GM12872 (cell line): ENCODE results near the gene CFAP73.

Experiments
- TF ChIP-seq, protein P1 (sequence below): IDR thresholded peaks from 3 replicates; pipeline ENCODE4 v1.5.1; 2011; ENCODE audit warnings: low read depth, mild to moderate bottlenecking, low read length, moderate library complexity; ENCODE audit not compliant: insufficient read depth

CFAP73 gene

DNA sequence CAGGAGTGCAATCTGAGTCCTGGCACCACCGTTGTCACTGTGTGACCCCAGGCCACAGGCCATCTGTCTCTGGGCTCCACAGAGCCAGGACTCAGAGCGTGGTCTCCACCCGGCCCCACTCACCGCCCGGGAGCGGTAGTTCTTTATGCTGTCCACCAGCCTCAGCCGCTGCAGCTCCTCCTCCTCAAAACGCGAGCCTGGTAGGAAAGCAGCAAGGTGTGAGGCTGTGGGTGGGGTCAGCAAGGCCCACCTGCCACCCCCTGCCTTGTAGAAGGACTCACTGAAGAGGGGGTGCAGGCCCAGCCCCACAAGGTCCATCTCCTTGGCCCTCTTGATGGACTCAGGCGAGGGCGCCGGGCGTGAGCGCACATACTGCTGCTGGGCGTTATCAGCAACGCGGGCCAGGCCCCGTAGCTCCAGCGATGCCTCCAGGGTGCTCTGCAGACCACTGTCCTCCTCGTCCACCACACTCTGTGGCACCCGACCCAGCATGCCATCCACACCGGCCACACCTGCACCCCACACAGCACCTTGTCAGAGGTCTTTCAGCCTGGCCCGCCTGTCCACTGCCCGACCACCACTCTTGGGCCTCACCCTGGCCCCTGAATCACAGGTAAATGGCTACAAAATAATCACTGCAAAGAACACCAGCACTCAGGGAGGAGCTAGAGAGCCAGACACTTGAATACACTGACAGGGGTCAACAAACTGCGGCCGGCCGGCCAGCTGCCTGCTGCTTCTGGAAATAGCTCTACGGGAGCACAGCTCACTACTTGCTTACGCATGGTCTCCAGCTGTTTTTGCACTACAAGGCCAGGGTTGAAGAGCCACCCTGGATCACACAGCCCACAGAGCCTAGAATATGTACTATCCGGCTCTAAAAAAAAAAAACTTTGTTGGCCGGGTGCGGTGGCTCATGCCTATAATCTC, 16.3 kb downstream of the CFAP73 start:
- TF ChIP-seq, protein P1, sequence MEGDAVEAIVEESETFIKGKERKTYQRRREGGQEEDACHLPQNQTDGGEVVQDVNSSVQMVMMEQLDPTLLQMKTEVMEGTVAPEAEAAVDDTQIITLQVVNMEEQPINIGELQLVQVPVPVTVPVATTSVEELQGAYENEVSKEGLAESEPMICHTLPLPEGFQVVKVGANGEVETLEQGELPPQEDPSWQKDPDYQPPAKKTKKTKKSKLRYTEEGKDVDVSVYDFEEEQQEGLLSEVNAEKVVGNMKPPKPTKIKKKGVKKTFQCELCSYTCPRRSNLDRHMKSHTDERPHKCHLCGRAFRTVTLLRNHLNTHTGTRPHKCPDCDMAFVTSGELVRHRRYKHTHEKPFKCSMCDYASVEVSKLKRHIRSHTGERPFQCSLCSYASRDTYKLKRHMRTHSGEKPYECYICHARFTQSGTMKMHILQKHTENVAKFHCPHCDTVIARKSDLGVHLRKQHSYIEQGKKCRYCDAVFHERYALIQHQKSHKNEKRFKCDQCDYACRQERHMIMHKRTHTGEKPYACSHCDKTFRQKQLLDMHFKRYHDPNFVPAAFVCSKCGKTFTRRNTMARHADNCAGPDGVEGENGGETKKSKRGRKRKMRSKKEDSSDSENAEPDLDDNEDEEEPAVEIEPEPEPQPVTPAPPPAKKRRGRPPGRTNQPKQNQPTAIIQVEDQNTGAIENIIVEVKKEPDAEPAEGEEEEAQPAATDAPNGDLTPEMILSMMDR: no peak

DNA sequence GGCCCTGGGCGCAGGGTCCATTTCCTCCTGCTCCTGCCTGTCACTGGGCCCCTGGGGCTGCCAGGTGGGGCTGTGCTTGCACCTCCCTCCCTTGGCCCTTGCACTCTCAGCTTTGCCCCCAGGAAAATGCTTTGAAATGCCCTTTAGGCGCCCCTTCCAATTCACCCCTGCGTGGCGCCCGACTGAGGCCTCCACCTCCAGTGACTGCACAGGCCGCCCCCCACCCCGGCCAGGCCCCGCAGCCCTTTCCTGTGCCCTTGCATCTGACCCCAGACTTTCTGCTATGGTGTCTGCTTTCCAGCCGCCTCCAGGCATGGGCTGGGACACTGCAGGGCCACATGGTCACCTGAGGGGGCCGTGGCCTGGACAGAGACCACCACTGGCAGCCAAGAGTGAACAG, 18.3 kb downstream of the CFAP73 start:
- TF ChIP-seq, protein P1: no peak

DNA sequence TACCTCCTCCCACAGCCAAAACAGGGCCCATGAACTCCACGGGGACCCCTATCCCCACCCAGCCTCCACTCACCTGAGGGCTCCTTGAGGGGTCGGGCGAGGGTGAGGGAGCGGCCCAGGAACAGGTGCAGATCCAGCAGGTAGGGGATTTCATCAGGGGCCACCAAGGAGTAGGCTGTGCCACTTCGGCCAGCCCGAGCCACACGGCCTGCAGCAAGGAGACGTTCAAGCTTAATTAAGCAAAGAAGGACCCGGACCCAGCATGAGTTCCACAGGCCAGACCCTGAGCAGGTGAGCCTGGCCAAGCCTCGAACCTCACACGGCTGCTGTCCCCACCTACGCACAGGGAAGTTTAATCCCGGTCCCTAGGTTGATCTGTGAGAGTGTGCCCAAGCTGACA, 20.2 kb downstream of the CFAP73 start:
- TF ChIP-seq, protein P1: no peak

DNA sequence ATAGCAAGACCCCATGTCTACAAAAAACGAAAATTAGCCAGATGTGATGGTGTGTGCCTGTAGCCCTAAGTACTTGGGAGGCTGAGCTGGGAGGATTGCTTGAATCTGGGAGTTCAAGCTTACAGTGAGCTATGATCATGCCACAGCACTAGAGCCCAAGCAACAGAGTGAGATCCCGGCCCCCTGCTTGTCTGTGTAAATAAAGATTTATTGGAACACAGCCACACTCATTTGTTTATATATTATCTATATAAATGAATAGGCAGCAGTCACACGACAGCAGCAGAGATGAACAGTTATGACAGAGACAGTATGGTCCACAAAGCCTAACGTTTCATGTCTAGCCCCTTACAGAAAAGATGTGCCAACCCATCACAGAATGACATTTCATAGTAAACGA, 20.9 kb downstream of the CFAP73 start:
- TF ChIP-seq, protein P1: no peak

DNA sequence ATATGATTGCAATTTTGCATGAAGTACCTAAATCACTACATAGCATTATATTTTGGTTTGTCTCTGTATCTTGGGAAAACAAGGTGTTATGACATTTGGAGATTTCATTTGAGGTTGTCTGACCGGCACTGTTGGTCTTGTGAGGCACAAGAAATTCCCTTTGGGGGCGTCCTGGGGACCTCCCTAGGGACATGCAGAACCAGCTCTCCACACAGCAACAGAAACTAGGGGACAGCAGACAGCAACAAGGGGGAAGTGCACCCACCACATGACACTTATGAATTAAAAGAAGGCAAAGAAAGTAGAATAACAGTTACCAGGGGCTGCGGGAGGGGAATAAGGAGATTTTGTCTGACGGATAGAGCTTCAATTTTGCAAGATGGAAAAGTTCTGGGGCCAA, 21.4 kb downstream of the CFAP73 start:
- TF ChIP-seq, protein P1: no peak

DNA sequence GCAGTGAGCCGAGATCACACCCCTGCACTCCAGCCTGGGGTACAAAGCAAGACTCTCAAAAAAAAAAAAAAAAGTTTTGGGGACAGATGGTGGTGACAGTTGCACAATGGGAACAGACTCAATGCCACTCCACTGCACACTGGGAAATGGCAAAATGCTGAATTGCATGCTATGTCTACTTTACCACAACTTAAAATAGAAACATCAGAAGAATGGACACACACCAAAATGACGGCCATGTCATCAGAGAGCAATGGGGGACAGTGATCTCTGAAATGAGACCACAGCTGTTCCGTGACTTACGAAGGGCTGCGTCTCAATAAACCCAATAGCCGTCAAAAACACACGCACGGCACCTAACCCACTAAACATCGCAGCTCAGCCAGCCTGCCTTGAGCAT, 22.0 kb downstream of the CFAP73 start:
- TF ChIP-seq, protein P1: no peak

DNA sequence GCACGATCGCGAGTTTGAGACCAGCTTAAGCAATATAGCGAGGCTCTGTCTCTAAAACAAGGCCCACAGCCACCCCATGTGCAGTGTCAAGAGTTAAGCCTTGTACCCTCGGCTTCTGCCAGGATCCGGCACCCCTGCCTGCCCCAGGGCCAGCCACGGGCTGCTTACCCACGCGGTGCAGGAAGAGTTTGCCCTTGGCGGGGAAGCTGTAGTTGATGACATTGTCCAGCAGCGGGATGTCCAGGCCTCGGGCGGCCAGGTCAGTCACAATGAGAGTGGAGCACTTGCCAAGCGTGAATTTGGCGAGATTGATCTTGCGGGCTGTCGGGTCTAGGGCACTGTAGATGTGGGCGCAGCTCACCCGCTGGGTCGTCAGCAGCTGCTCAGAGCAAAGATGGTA, 22.7 kb downstream of the CFAP73 start:
- TF ChIP-seq, protein P1: no peak
